HepG2 (cell line): ENCODE results near the gene TMEM154. TPM values are rescaled to one million over a fixed set of nuclear protein-coding genes. Genes with fewer than 3 reads are reported as not detected.

Experiments
- ATAC-seq: fragments of 200-7000 bp; cut with Tn5 transposase; 3 replicates; pipeline ENCODE4 v1.9.1; 2020; ENCODE audit warnings: mild to moderate bottlenecking, moderate library complexity
- BruUV-seq: library from RNA; stranded (reverse); fragments of 400-500 nt; replicated peaks from 2 replicates; lab custom pipeline; 2021; lab: Mats Ljungman, UMichigan
- CTCF ChIA-PET: fragments of 300-600 bp; formaldehyde crosslinking; extraction: SDS; loops from one replicate; lab custom pipeline; 2021; ENCODE audit warnings: low total read pairs, inconsistent platforms, low intra/inter-chr PET ratio; lab: Yijun Ruan, JAX
- POLR2A ChIA-PET: fragments of 350-600 bp; sonication (Branson Sonifier 250); formaldehyde crosslinking; loops from one replicate; lab custom pipeline; 2020; ENCODE audit warnings: antibody characterized with exemption, inconsistent platforms; lab: Yijun Ruan, JAX
- DNase-seq: peaks from one replicate; pipeline ENCODE4 v3.0.0-alpha.2; 2015; ENCODE audit warnings: low spot score
- FAIRE-seq: peaks from 3 replicates; lab custom pipeline; 2011; peaks lifted over from hg19 to GRCh38; lab: Jason Lieb, UNC
- H2AFZ ChIP-seq: one replicate; pipeline ENCODE4 v1.6.1; 2011; ENCODE audit warnings: low read length, inconsistent platforms
- H3K27ac ChIP-seq: fragments of 300-600 bp; 3 replicates; pipeline ENCODE4 v1.8.0; 2011; ENCODE audit warnings: mixed run types, mild to moderate bottlenecking, mixed read lengths, low read length, inconsistent platforms; ENCODE audit not compliant: insufficient read depth; ENCODE audit errors: extremely low read length
- H3K27me3 ChIP-seq, 2 experiments: fragments of 200-600 bp in 1 of 2; 2 replicates in 1 of 2; 3 replicates in 1 of 2; pipeline versions ENCODE4 v1.6.0 to v1.8.0; 2011; ENCODE audit warnings: low read length in 2 of 2, mild to moderate bottlenecking in 2 of 2, moderate library complexity in 2 of 2, inconsistent platforms in 1 of 2; ENCODE audit not compliant: insufficient read depth in 2 of 2, control insufficient read depth in 1 of 2
- H3K36me3 ChIP-seq, 2 experiments: fragments of 200-600 bp in 1 of 2; replicated peaks in 1 of 2; 2 replicates in 1 of 2; 3 replicates in 1 of 2; pipeline versions ENCODE4 v1.5.1 to v1.8.0; 2011; ENCODE audit warnings: low read length in 2 of 2, inconsistent platforms in 1 of 2; ENCODE audit not compliant: insufficient read depth in 2 of 2, control insufficient read depth in 1 of 2
- H3K4me1 ChIP-seq: 2 replicates; pipeline ENCODE4 v1.5.1; 2012; ENCODE audit warnings: low read length, inconsistent platforms; ENCODE audit not compliant: insufficient read depth
- H3K4me2 ChIP-seq: 2 replicates; pipeline ENCODE4 v1.6.0; 2011; ENCODE audit warnings: low read depth, low read length, inconsistent platforms
- H3K4me3 ChIP-seq, 3 experiments: fragments of 200-600 bp in 1 of 3; sonication (generic), shearing (Covaris generic) in 1 of 3; replicated peaks in 1 of 3; 2 replicates each; pipeline ENCODE4 v1.5.1; 2011 to 2016; ENCODE audit warnings: low read length in 3 of 3, inconsistent platforms in 2 of 3, low read depth in 2 of 3, mild to moderate bottlenecking in 2 of 3, control low read depth in 1 of 3, mixed read lengths in 1 of 3; ENCODE audit not compliant: insufficient read depth in 1 of 3
- H3K79me2 ChIP-seq: one replicate; pipeline ENCODE4 v1.6.1; 2011; ENCODE audit warnings: low read length, inconsistent platforms; ENCODE audit not compliant: insufficient read depth
- H3K9ac ChIP-seq: 2 replicates; pipeline ENCODE4 v1.6.0; 2011; ENCODE audit warnings: mild to moderate bottlenecking, low read depth, low read length, inconsistent platforms; ENCODE audit not compliant: insufficient read depth
- H3K9me3 ChIP-seq: 2 replicates; pipeline ENCODE4 v1.5.1; 2012; ENCODE audit warnings: mild to moderate bottlenecking, low read length
- H4K20me1 ChIP-seq: 2 replicates; pipeline ENCODE4 v1.6.0; 2011; ENCODE audit warnings: inconsistent platforms, mild to moderate bottlenecking, low read length, moderate library complexity; ENCODE audit not compliant: insufficient read depth
- GABPB1 ChIP-seq: IDR thresholded peaks from 2 replicates; pipeline ENCODE4 v1.6.1; 2016; ENCODE audit warnings: mild to moderate bottlenecking, missing genetic modification reagents, moderate library complexity, missing compliant biosample characterization
- HES4 ChIP-seq: sonication (generic); formaldehyde crosslinking; IDR thresholded peaks from 2 replicates; pipeline ENCODE4 v1.9.0; 2021; ENCODE audit warnings: mild to moderate bottlenecking, missing genetic modification reagents, borderline replicate concordance
- JDP2 ChIP-seq: sonication (generic); formaldehyde crosslinking; IDR thresholded peaks from 2 replicates; pipeline ENCODE4 v1.8.1; 2022; ENCODE audit warnings: missing genetic modification reagents, borderline replicate concordance
- JUN ChIP-seq: sonication (generic); formaldehyde crosslinking; IDR thresholded peaks from 2 replicates; pipeline ENCODE4 v1.4.0; 2020; ENCODE audit warnings: mild to moderate bottlenecking, missing genetic modification reagents
- STAG1 ChIP-seq: sonication (generic); formaldehyde crosslinking; IDR thresholded peaks from 2 replicates; pipeline ENCODE4 v1.4.0; 2020; ENCODE audit warnings: missing genetic modification reagents
- THAP9 ChIP-seq: sonication (generic); formaldehyde crosslinking; IDR thresholded peaks from 2 replicates; pipeline ENCODE4; 2020; ENCODE audit warnings: missing genetic modification reagents, mild to moderate bottlenecking, borderline replicate concordance
- ZNF652 ChIP-seq: IDR thresholded peaks from 2 replicates; pipeline ENCODE4 v1.6.1; 2016; ENCODE audit warnings: low read depth, borderline replicate concordance
- ZNF709 ChIP-seq: sonication (generic); formaldehyde crosslinking; IDR thresholded peaks from 2 replicates; pipeline ENCODE4 v1.5.0; 2020; ENCODE audit warnings: mild to moderate bottlenecking, missing genetic modification reagents
- ZNF737 ChIP-seq: sonication (generic); formaldehyde crosslinking; IDR thresholded peaks from 2 replicates; pipeline ENCODE4 v1.5.0; 2020; ENCODE audit warnings: missing genetic modification reagents, mild to moderate bottlenecking, borderline replicate concordance
- WGBS: methylation state at CpG from one replicate; pipeline ENCODE4 v1.1.6; 2017; ENCODE audit warnings: low lambda C conversion rate; 5-methylcytosine and 5-hydroxymethylcytosine counted together
- in situ Hi-C: cut with HindIII; loops from 2 replicates; pipeline ENCODE4 v1.10.0; 2017; ENCODE audit warnings: low pct_unique_long_range_greater_than_20kb; ENCODE audit not compliant: extremely low pct_ligation_motif_present
- intact Hi-C: fragments of 100-400 bp; cut with micrococcal nuclease; formaldehyde crosslinking; loops from one replicate; pipeline ENCODE4 v1.10.0; 2022; ENCODE audit not compliant: unreplicated experiment
- polyA plus RNA-seq, 8 experiments: library from polyadenylated mRNA; depleted of rRNA in 3 of 8; stranded (reverse) in 7 of 8; unstranded in 1 of 8; fragments of >200 nt; fragmentation: Illumina TruSeq in 4 of 8; extraction: Trizol in 4 of 8; gene quantifications; 2 replicates each; pipeline versions ENCODE4 v1.2.1 to v1.2.3, GENCODE V29; 2011 to 2016; ENCODE audit warnings: low read depth in 4 of 8, missing spikeins in 1 of 8, mixed read lengths in 1 of 8; ENCODE audit not compliant: insufficient read depth in 1 of 8
- total RNA-seq, 5 experiments: library from RNA; depleted of rRNA; stranded (reverse); fragments of >200 nt; fragmentation: Illumina TruSeq; extraction: Trizol; gene quantifications; 2 replicates each; pipeline ENCODE4 v1.2.3, GENCODE V29; 2016; ENCODE audit warnings: low read depth in 1 of 5

Gene TMEM154
- total and polyA plus RNA-seq, 2 of the 13 experiments (the other 11 are each of a cell fraction or from before 2014, with no cell fraction given), result 0.03 TPM; not detected in 1

- TF ChIP-seq ZNF737 (CRISPR knock-in tag) (no peak), HES4 (CRISPR knock-in tag) (no peak), JDP2 (no peak), GABPB1 (CRISPR knock-in tag) (no peak), STAG1 (CRISPR knock-in tag) (no peak), ZNF652 (CRISPR knock-in tag) (no peak), THAP9 (CRISPR knock-in tag) (no peak)
Observed at GRCh38 chr4:152628128-152628527, 51.7 kb downstream of the TMEM154 start (continued).

- POLR2A ChIA-PET, result no interaction called here
- H3K36me3 ChIP-seq, result no peaks in the 10 kb centered on the region
Observed at GRCh38 chr4:152626790-152627189, 53.0 kb downstream of the TMEM154 start.

More at GRCh38 chr4:152626790-152627189, 53.0 kb downstream of the TMEM154 start:
- FAIRE-seq, result no peak
- no peak overlapping the region for H3K9ac ChIP-seq
- H3K27me3 ChIP-seq, result 0 out of 5 replicates have a peak, but pooled peaks cover 0 to 1% of the 10 kb centered on the region in 2 experiments
- ATAC-seq, result no peak
- no peaks in the 10 kb centered on the region for H3K9me3 ChIP-seq
- H3K27ac ChIP-seq, result no peak overlapping the region
- TF ChIP-seq ZNF709 (CRISPR knock-in tag) (peak; percentile 41; the same call in 1 of the 2 replicates), JUN (no peak)
- H2AFZ ChIP-seq, result no peak overlapping the region
- no peak overlapping the region for H3K4me3 ChIP-seq
- no peak for DNase-seq
- intact Hi-C loops (no loop called here), in situ Hi-C loops (no loop called here)
- H3K4me1 ChIP-seq, result no peaks in the 10 kb centered on the region
- WGBS, result 38% methylated on average over 2 of the region's 2 CpGs
- no TSS peak for BruUV-seq
- H4K20me1 ChIP-seq, result no peaks in the 10 kb centered on the region
- H3K79me2 ChIP-seq, result no peaks in the 10 kb centered on the region
- H3K4me2 ChIP-seq, result no peak overlapping the region
- CTCF ChIA-PET, result no interaction called here
